ENCODE results near the gene CDH13.

The CDH13 gene

GRCh38 chr16:82586130-82586529, 40.6 kb upstream of the CDH13 start:
- no peak overlapping the region for H3K27ac ChIP-seq (ENCODE audit: low read depth, low read length)
- H3K4me3 ChIP-seq (ENCODE audit: low read length), result no peak overlapping the region
- no peaks in the 10 kb centered on the region for H3K4me1 ChIP-seq (ENCODE audit: control insufficient read depth, low read length)
- H4K20me1 ChIP-seq (ENCODE audit: control insufficient read depth, insufficient read depth, low read depth, low read length), result no peaks in the 10 kb centered on the region
- no peaks in the 10 kb centered on the region for H3K9me2 ChIP-seq (replicated peaks; ENCODE audit: control insufficient read depth, low read length)
- no peaks in the 10 kb centered on the region for H3K79me2 ChIP-seq (ENCODE audit: control insufficient read depth, low read length)
- no peak overlapping the region for H3K4me2 ChIP-seq (ENCODE audit: low read length)
- H3K27me3 ChIP-seq (ENCODE audit: control insufficient read depth, low read length), result no peaks in the 10 kb centered on the region
- H3F3A ChIP-seq (ENCODE audit: control insufficient read depth, insufficient read depth), result no peaks in the 10 kb centered on the region
- no peak for TF ChIP-seq EZH2phosphoT487 (IDR thresholded peaks at IDR 0.05; ENCODE audit: borderline replicate concordance, low read length)
- no peak for TF ChIP-seq CTCF (IDR thresholded peaks at IDR 0.05; ENCODE audit: low read depth, low read length, poor library complexity, severe bottlenecking)
- H3K36me3 ChIP-seq (ENCODE audit: control insufficient read depth, low read length), result no peaks in the 10 kb centered on the region
- H3K9me3 ChIP-seq (ENCODE audit: control insufficient read depth, insufficient read depth, low read length), result no peaks in the 10 kb centered on the region

DNA sequence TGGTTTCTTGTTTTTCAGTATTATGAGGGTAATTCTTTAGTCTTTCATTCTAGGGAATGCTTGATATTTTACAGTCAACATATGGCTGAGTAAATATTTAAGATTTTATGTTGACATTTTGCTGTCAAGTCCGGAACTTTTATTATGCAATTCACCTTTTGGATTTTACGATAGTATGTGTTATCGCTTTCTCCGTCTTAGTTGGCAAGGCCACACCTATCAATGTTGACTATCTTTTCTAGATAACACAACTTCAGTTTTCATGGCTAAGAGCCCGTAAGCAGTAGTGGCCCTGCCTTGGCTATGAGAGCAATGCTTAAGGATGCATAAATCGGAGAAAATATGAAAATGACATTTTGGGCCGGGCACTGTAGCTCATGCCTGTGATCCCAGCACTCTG, 39.5 kb upstream of the CDH13 start:
- Histone ChIP-seq H3K27ac (ENCODE audit: low read depth, low read length) (no peak overlapping the region), H3K4me3 (ENCODE audit: low read length) (no peak overlapping the region)
- TF ChIP-seq EZH2phosphoT487 (IDR thresholded peaks at IDR 0.05; ENCODE audit: borderline replicate concordance, low read length), result no peak

DNA sequence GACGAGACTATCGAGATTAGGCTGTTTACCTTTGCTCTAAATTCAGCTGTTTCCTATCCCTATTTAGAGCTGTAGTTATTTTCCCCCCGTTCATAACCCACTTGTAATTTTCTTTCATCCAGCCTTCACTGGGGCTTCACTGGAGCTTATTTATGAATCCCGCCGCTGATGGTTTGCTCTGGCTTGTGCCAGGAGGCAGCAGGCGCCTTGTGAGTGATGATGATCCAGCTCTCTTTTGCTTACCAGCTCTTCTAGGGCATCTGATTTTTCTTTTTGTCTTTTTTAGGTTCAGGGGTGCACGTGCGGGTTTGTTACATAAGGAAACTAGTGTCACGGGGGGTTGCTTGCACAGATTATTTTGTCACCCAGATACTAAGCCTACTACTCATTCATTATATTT, 37.4 kb upstream of the CDH13 start:
- no peak overlapping the region for H3K27ac ChIP-seq (ENCODE audit: low read depth, low read length)
- no peak overlapping the region for H3K4me3 ChIP-seq (ENCODE audit: low read length)
- no peaks in the 10 kb centered on the region for H3K9me3 ChIP-seq (ENCODE audit: control insufficient read depth, insufficient read depth, low read length)
- H3F3A ChIP-seq (ENCODE audit: control insufficient read depth, insufficient read depth), result no peaks in the 10 kb centered on the region
- TF ChIP-seq EZH2phosphoT487 (IDR thresholded peaks at IDR 0.05; ENCODE audit: borderline replicate concordance, low read length), result no peak
- TF ChIP-seq CTCF (IDR thresholded peaks at IDR 0.05; ENCODE audit: low read depth, low read length, poor library complexity, severe bottlenecking), result no peak
- no peaks in the 10 kb centered on the region for H3K79me2 ChIP-seq (ENCODE audit: control insufficient read depth, low read length)
- no peak overlapping the region for H3K4me2 ChIP-seq (ENCODE audit: low read length)
- no peaks in the 10 kb centered on the region for H3K36me3 ChIP-seq (ENCODE audit: control insufficient read depth, low read length)
- no peaks in the 10 kb centered on the region for H3K4me1 ChIP-seq (ENCODE audit: control insufficient read depth, low read length)
- no peaks in the 10 kb centered on the region for H3K27me3 ChIP-seq (ENCODE audit: control insufficient read depth, low read length)
- H4K20me1 ChIP-seq (ENCODE audit: control insufficient read depth, insufficient read depth, low read depth, low read length), result no peaks in the 10 kb centered on the region
- no peaks in the 10 kb centered on the region for H3K9me2 ChIP-seq (replicated peaks; ENCODE audit: control insufficient read depth, low read length)

More for the DNA sequence above, 39.5 kb upstream of the CDH13 start:
- H3K9me3 ChIP-seq (ENCODE audit: control insufficient read depth, insufficient read depth, low read length), result no peaks in the 10 kb centered on the region
- H4K20me1 ChIP-seq (ENCODE audit: control insufficient read depth, insufficient read depth, low read depth, low read length), result no peaks in the 10 kb centered on the region
- H3K4me2 ChIP-seq (ENCODE audit: low read length), result no peak overlapping the region
- H3K4me1 ChIP-seq (ENCODE audit: control insufficient read depth, low read length), result no peaks in the 10 kb centered on the region
- H3K36me3 ChIP-seq (ENCODE audit: control insufficient read depth, low read length), result no peaks in the 10 kb centered on the region
- H3K79me2 ChIP-seq (ENCODE audit: control insufficient read depth, low read length), result no peaks in the 10 kb centered on the region
- H3F3A ChIP-seq (ENCODE audit: control insufficient read depth, insufficient read depth), result no peaks in the 10 kb centered on the region
- no peaks in the 10 kb centered on the region for H3K27me3 ChIP-seq (ENCODE audit: control insufficient read depth, low read length)
- no peaks in the 10 kb centered on the region for H3K9me2 ChIP-seq (replicated peaks; ENCODE audit: control insufficient read depth, low read length)

GRCh38 chr16:82594114-82594513, 32.7 kb upstream of the CDH13 start:
- Histone ChIP-seq H3K27ac (ENCODE audit: low read depth, low read length) (no peak overlapping the region), H3F3A (ENCODE audit: control insufficient read depth, insufficient read depth) (no peaks in the 10 kb centered on the region), H3K9me2 (replicated peaks; ENCODE audit: control insufficient read depth, low read length) (no peaks in the 10 kb centered on the region), H3K79me2 (ENCODE audit: control insufficient read depth, low read length) (no peaks in the 10 kb centered on the region), H4K20me1 (ENCODE audit: control insufficient read depth, insufficient read depth, low read depth, low read length) (no peaks in the 10 kb centered on the region), H3K4me2 (ENCODE audit: low read length) (no peak overlapping the region), H3K27me3 (ENCODE audit: control insufficient read depth, low read length) (no peaks in the 10 kb centered on the region), H3K9me3 (ENCODE audit: control insufficient read depth, insufficient read depth, low read length) (no peaks in the 10 kb centered on the region), H3K4me3 (ENCODE audit: low read length) (no peak overlapping the region), H3K4me1 (ENCODE audit: control insufficient read depth, low read length) (no peaks in the 10 kb centered on the region), H3K36me3 (ENCODE audit: control insufficient read depth, low read length) (no peaks in the 10 kb centered on the region)
- TF ChIP-seq EZH2phosphoT487 (IDR thresholded peaks at IDR 0.05; ENCODE audit: borderline replicate concordance, low read length) (no peak), CTCF (IDR thresholded peaks at IDR 0.05; ENCODE audit: low read depth, low read length, poor library complexity, severe bottlenecking) (no peak)

All from DOHH2 (cell line).